SK-N-SH treated with all-trans-retinoic acid at 6 μM for 48 hours (cell line): ENCODE results near the gene CAPN12.

Experiments
- CREB5 ChIP-seq: fragments of 250-450 bp; sonication (Bioruptor Pico); IDR thresholded peaks from 2 replicates; pipeline ENCODE4 v1.5.1; 2020; ENCODE audit warnings: low read depth, mild to moderate bottlenecking, moderate library complexity
- RARB ChIP-seq: fragments of 250-450 bp; sonication (Bioruptor Pico); IDR thresholded peaks from 2 replicates; pipeline ENCODE4 v1.8.0; 2021; ENCODE audit warnings: mild to moderate bottlenecking, moderate library complexity
- TCF4 ChIP-seq: fragments of 250-450 bp; sonication (Bioruptor Pico); IDR thresholded peaks from 2 replicates; pipeline ENCODE4 v1.8.0; 2021; ENCODE audit warnings: mild to moderate bottlenecking, moderate library complexity, borderline replicate concordance
- ZFP3 ChIP-seq: fragments of 250-450 bp; sonication (Bioruptor Pico); IDR thresholded peaks from 2 replicates; pipeline ENCODE4 v1.5.0; 2020; ENCODE audit warnings: mild to moderate bottlenecking, moderate library complexity

- no peak for TF ChIP-seq RARB (CRISPR knock-in tag)
- no peak for TF ChIP-seq CREB5 (CRISPR knock-in tag)
- TF ChIP-seq TCF4: no peak
- TF ChIP-seq ZFP3 (CRISPR knock-in tag): no peak
These were observed 48.9 kb upstream of the CAPN12 start for GRCh38 chr19:38793177-38793576.
